ENCODE measurements around the gene SOX18.

The SOX18 gene

GRCh38 chr20:64080013-64080812, 30.8 kb upstream of the SOX18 start, which contains the start of gene OPRL1:
Gene OPRL1, plus strand, starts transcription at chr20:64080082. Its CDS starts 12,639 bp downstream, at chr20:64092721.
- peak; percentile 59 for DNase-seq

GRCh38 chr20:64079273-64080012, 30.0 kb upstream of the SOX18 start, which contains the start of gene RGS19:
Gene RGS19, minus strand, starts transcription at chr20:64079518. Its CDS starts 2,632 bp downstream, at chr20:64076886.
- peak; percentile 48 for DNase-seq

- DNase-seq = no peak
Measured at GRCh38 chr20:64078934-64079272, 29.5 kb upstream of the SOX18 start.

- no peak for DNase-seq
Measured at GRCh38 chr20:64077876-64078551, 28.6 kb upstream of the SOX18 start.

GRCh38 chr20:64077541-64077875, 28.1 kb upstream of the SOX18 start:
- DNase-seq = no peak

- no peak for DNase-seq
Measured at GRCh38 chr20:64077094-64077493, 27.7 kb upstream of the SOX18 start.

GRCh38 chr20:64076061-64076997, 26.9 kb upstream of the SOX18 start:
- DNase-seq = no peak

- DNase-seq = no peak
Measured at GRCh38 chr20:64075556-64075955, 26.1 kb upstream of the SOX18 start.

- no peak for DNase-seq
Measured at GRCh38 chr20:64074963-64075362, 25.5 kb upstream of the SOX18 start.

GRCh38 chr20:64074184-64074789, 24.8 kb upstream of the SOX18 start:
- no peak for DNase-seq

- DNase-seq = no peak
Measured at GRCh38 chr20:64073476-64074183, 24.2 kb upstream of the SOX18 start.

GRCh38 chr20:64072498-64073063, 23.1 kb upstream of the SOX18 start:
- no peak for DNase-seq

- DNase-seq = no peak
Measured at GRCh38 chr20:64071341-64072332, 22.2 kb upstream of the SOX18 start.

GRCh38 chr20:64070244-64070993, 21.0 kb upstream of the SOX18 start:
- no peak for DNase-seq

- peak; percentile 67 for DNase-seq
Measured at GRCh38 chr20:64069614-64070243, 20.3 kb upstream of the SOX18 start.

GRCh38 chr20:64069209-64069613, 19.8 kb upstream of the SOX18 start:
- no peak for DNase-seq

- no peak for DNase-seq
Measured at GRCh38 chr20:64068386-64069208, 19.2 kb upstream of the SOX18 start.

Data from retina (tissue), 1 donor.